A549 (cell line): ENCODE measurements around the gene GTF2H4. TPM values are rescaled to one million over a fixed set of nuclear protein-coding genes. Genes with fewer than 3 reads are reported as not detected.

ENCODE experiments used
- ATAC-seq, 2 experiments: fragments of 200-7000 bp in 1 of 2; fragments of >200 bp in 1 of 2; cut with Nextera tagmentation in 1 of 2; cut with Tn5 transposase in 1 of 2; 3 replicates each; pipeline versions ENCODE4 v1.8.0 to v1.9.1; 2018 to 2020; ENCODE audit warnings: mild to moderate bottlenecking in 1 of 2, moderate library complexity in 1 of 2
- CTCF ChIA-PET: fragments of 300-600 bp; sonication (Branson Sonifier 250); formaldehyde crosslinking; extraction: SDS; loops from one replicate; lab custom pipeline; 2021; ENCODE audit warnings: antibody characterized with exemption, inconsistent platforms; lab: Yijun Ruan, JAX
- POLR2A ChIA-PET: fragments of 350-600 bp; formaldehyde crosslinking; extraction: SDS; loops from one replicate; lab custom pipeline; 2021; ENCODE audit warnings: antibody characterized with exemption, inconsistent platforms; lab: Yijun Ruan, JAX
- DNase-seq, 2 experiments: peaks; one replicate each; pipeline versions ENCODE4 v3.0.0 to v3.0.0-alpha.2; 2011 to 2016; ENCODE audit warnings: low read depth in 1 of 2, low spot score in 1 of 2
- FAIRE-seq: peaks from 2 replicates; lab custom pipeline; 2011; peaks lifted over from hg19 to GRCh38; lab: Jason Lieb, UNC
- H3K27ac ChIP-seq, 2 experiments: fragments of >200 bp; sonication (Bioruptor Twin); formaldehyde crosslinking; 3 replicates each; pipeline ENCODE4 v1.5.1; 2016 to 2017
- H3K4me1 ChIP-seq: fragments of >200 bp; sonication (Bioruptor Twin); formaldehyde crosslinking; 3 replicates; pipeline ENCODE4 v1.6.1; 2016
- H3K4me2 ChIP-seq: fragments of >200 bp; sonication (Bioruptor Twin); formaldehyde crosslinking; 3 replicates; pipeline ENCODE4 v1.6.1; 2016
- H3K4me3 ChIP-seq: fragments of >200 bp; sonication (Bioruptor Twin); formaldehyde crosslinking; 3 replicates; pipeline ENCODE4 v1.5.1; 2016
- H3K9me3 ChIP-seq: fragments of >200 bp; sonication (Bioruptor Twin); formaldehyde crosslinking; 3 replicates; pipeline ENCODE4 v1.6.1; 2016
- BHLHE40 ChIP-seq: IDR thresholded peaks from 2 replicates; pipeline ENCODE4 v1.6.1; 2012; ENCODE audit warnings: low read depth, low read length, inconsistent platforms
- CBX2 ChIP-seq: fragments of 200-600 bp; sonication (generic); IDR thresholded peaks from 2 replicates; pipeline ENCODE4 v1.6.1; 2016; ENCODE audit warnings: low read depth, mild to moderate bottlenecking, borderline replicate concordance
- CHD2 ChIP-seq: fragments of 150-350 bp; IDR thresholded peaks from 2 replicates; pipeline ENCODE4 v1.6.1; 2014; ENCODE audit warnings: low read length; ENCODE audit not compliant: partially characterized antibody
- EHF ChIP-seq: fragments of 250-450 bp; sonication (Bioruptor Pico); IDR thresholded peaks from 2 replicates; pipeline ENCODE4 v1.5.0; 2020; ENCODE audit warnings: mild to moderate bottlenecking
- FOSL2 ChIP-seq, 2 experiments: fragments of 450-650 bp in 1 of 2; fragments of >200 bp in 1 of 2; sonication (Bioruptor Twin) in 1 of 2; formaldehyde crosslinking; IDR thresholded peaks; 2 replicates each; pipeline versions ENCODE4 v1.5.0 to v1.6.1; 2016 to 2020; ENCODE audit warnings: mild to moderate bottlenecking in 1 of 2, moderate library complexity in 1 of 2
- HDAC2 ChIP-seq: fragments of 200-600 bp; sonication (generic); IDR thresholded peaks from 2 replicates; pipeline ENCODE4 v1.6.1; 2016
- HES2 ChIP-seq: fragments of >200 bp; sonication (Bioruptor Twin); formaldehyde crosslinking; IDR thresholded peaks from 2 replicates; pipeline ENCODE4 v1.6.1; 2016
- HEYL ChIP-seq: fragments of 250-450 bp; sonication (Bioruptor Pico); IDR thresholded peaks from 2 replicates; pipeline ENCODE4 v1.8.0; 2021; ENCODE audit warnings: mild to moderate bottlenecking, moderate library complexity
- HMGXB4 ChIP-seq: fragments of 250-450 bp; sonication (Bioruptor Pico); IDR thresholded peaks from 2 replicates; pipeline ENCODE4 v1.5.0; 2021; ENCODE audit warnings: mild to moderate bottlenecking, moderate library complexity, borderline replicate concordance
- HOXA7 ChIP-seq: fragments of 250-450 bp; sonication (Bioruptor Pico); IDR thresholded peaks from 2 replicates; pipeline ENCODE4 v1.5.0; 2020; ENCODE audit warnings: mild to moderate bottlenecking, moderate library complexity
- JUNB ChIP-seq: fragments of >200 bp; sonication (Bioruptor Twin); formaldehyde crosslinking; IDR thresholded peaks from 2 replicates; pipeline ENCODE4 v1.6.1; 2016
- KDM5A ChIP-seq: fragments of 200-600 bp; sonication (generic); IDR thresholded peaks from 2 replicates; pipeline ENCODE4 v1.6.1; 2016; ENCODE audit warnings: antibody characterized with exemption, mild to moderate bottlenecking
- MAFK ChIP-seq: fragments of 450-650 bp; IDR thresholded peaks from 2 replicates; pipeline ENCODE4 v1.6.1; 2014; ENCODE audit not compliant: partially characterized antibody
- MAZ ChIP-seq: fragments of 150-350 bp; IDR thresholded peaks from 2 replicates; pipeline ENCODE4 v1.6.1; 2014; ENCODE audit warnings: antibody characterized with exemption, low read depth, low read length, borderline replicate concordance
- MYC ChIP-seq: IDR thresholded peaks from 2 replicates; pipeline ENCODE4 v1.6.1; 2012; ENCODE audit warnings: mild to moderate bottlenecking, inconsistent platforms, low read length, improper control_type of control experiment, borderline replicate concordance
- NFE2L2 ChIP-seq: fragments of 150-350 bp; conservative IDR thresholded peaks from 2 replicates; pipeline ENCODE4 v1.6.1; 2014; ENCODE audit warnings: low read length
- NPAS2 ChIP-seq: fragments of 250-450 bp; sonication (Bioruptor Pico); IDR thresholded peaks from 2 replicates; pipeline ENCODE4 v1.8.0; 2022; ENCODE audit warnings: mild to moderate bottlenecking, moderate library complexity, borderline replicate concordance
- NR3C1 ChIP-seq: fragments of >200 bp; sonication (Bioruptor Twin); formaldehyde crosslinking; IDR thresholded peaks from 3 replicates; pipeline ENCODE4 v1.6.1; 2017
- POLR2AphosphoS2 ChIP-seq: conservative IDR thresholded peaks from 2 replicates; pipeline ENCODE4 v1.6.1; 2012; ENCODE audit warnings: low read length, improper control_type of control experiment, inconsistent platforms
- RCOR1 ChIP-seq: fragments of 150-350 bp; IDR thresholded peaks from 2 replicates; pipeline ENCODE4 v1.6.1; 2014; ENCODE audit warnings: antibody characterized with exemption, low read length, low read depth
- RFX5 ChIP-seq: fragments of 450-650 bp; IDR thresholded peaks from 2 replicates; pipeline ENCODE4 v1.7.1; 2014; ENCODE audit warnings: antibody characterized with exemption, mild to moderate bottlenecking, moderate library complexity
- SMC3 ChIP-seq: fragments of >200 bp; sonication (Bioruptor Twin); formaldehyde crosslinking; IDR thresholded peaks from 3 replicates; pipeline ENCODE4 v1.6.1; 2018; ENCODE audit warnings: inconsistent platforms
- TP53 ChIP-seq: fragments of 250-450 bp; sonication (Bioruptor Pico); IDR thresholded peaks from 2 replicates; pipeline ENCODE4 v1.5.0; 2021; ENCODE audit warnings: mild to moderate bottlenecking, moderate library complexity
- USF2 ChIP-seq: fragments of 450-650 bp; IDR thresholded peaks from 2 replicates; pipeline ENCODE4 v1.6.1; 2014; ENCODE audit warnings: antibody characterized with exemption
- ZC3H11A ChIP-seq: fragments of 450-650 bp; IDR thresholded peaks from 2 replicates; pipeline ENCODE4 v1.6.1; 2014; ENCODE audit warnings: antibody characterized with exemption, mild to moderate bottlenecking
- ZNF302 ChIP-seq: fragments of 250-450 bp; sonication (Bioruptor Pico); IDR thresholded peaks from 2 replicates; pipeline ENCODE4 v1.9.0; 2021; ENCODE audit warnings: inconsistent platforms, mild to moderate bottlenecking, moderate library complexity
- WGBS: methylation state at CpG from one replicate; pipeline ENCODE4 v1.1.6; 2017; ENCODE audit errors: missing lambda C conversion rate; 5-methylcytosine and 5-hydroxymethylcytosine counted together
- polyA plus RNA-seq, 4 experiments: library from polyadenylated mRNA; depleted of rRNA in 3 of 4; stranded (reverse); fragments of >200 nt; fragmentation: RNase III in 1 of 4; extraction: RNeasy Plus Mini Kit Qiagen cat#74134 plus additional on column Dnase treatment in 1 of 4; gene quantifications; 2 replicates in 3 of 4; 3 replicates in 1 of 4; pipeline ENCODE4 v1.2.3, GENCODE V29; 2011 to 2017
- TF ChIP-seq, protein P1 (sequence below): IDR thresholded peaks from 2 replicates; pipeline ENCODE4 v1.6.1; 2012; ENCODE audit warnings: low read depth, borderline replicate concordance
- TF ChIP-seq, protein P2 (sequence below): fragments of 200-600 bp; sonication (generic); IDR thresholded peaks from 2 replicates; pipeline ENCODE4 v1.6.1; 2016; ENCODE audit warnings: antibody characterized with exemption, mild to moderate bottlenecking, moderate library complexity

The GTF2H4 gene
- polyA plus RNA-seq, 2 of the 4 experiments (the other 2 are of a cell fraction): 19.7 to 24.1 TPM

DNA sequence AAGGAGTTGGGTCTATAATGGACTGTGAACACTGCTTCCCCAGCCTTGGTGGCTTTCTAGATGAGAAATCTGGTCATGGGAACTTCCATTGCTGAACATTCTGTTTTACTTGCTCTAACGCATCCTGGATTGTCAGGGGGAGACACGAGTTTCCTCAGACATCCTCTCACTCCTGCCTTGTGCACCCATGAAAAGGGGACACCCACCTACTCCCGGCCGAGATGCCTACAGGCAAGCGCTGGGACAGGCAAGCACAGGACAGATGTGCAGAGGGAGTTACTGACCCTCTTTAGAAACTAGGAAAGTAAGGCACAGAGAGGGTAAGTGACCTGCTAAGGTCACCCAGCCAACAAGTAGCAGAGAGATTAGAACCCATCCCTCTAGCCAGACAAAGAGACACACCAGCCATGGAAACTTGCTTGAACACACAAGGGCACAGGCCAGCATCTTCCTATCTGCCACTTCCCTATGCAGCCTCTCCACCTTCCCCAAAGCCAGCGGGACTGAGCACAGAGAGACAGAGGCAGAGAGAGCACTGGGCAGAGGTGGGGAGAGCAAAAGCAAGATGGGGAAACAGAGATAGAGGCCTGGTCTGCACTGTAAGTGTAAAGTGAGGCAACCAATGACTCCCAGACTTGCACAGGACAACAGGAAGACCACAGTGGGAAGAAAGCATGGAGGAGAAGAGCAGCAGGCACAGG, 24.8 kb downstream of the GTF2H4 start:
- FAIRE-seq (no peak), ATAC-seq (no peak), DNase-seq (no peak)
- Histone ChIP-seq H3K4me3 (no peak overlapping the region), H3K9me3 (peaks cover 13% of the 10 kb centered on the region), H3K27ac (no peak overlapping the region; a peak in 1 of 6 replicates), H3K4me2 (peak overlapping the region; percentile 30; the same call in 1 of the 3 replicates), H3K4me1 (peaks cover 11% of the 10 kb centered on the region)
- TF ChIP-seq MAFK (no peak), ZC3H11A (no peak), TP53 (CRISPR knock-in tag) (no peak), RFX5 (no peak), EHF (CRISPR knock-in tag) (no peak), RCOR1 (no peak), HES2 (no peak), ZNF302 (CRISPR knock-in tag) (no peak), POLR2AphosphoS2 (no peak), HEYL (CRISPR knock-in tag) (no peak), CBX2 (no peak), FOSL2 (IDR thresholded peaks at IDR 0.05) (no peak), FOSL2 (CRISPR knock-in tag; IDR thresholded peaks at IDR 0.05) (no peak), JUNB (no peak), NFE2L2 (no peak), HDAC2 (no peak), KDM5A (no peak)
- TF ChIP-seq, protein P1, sequence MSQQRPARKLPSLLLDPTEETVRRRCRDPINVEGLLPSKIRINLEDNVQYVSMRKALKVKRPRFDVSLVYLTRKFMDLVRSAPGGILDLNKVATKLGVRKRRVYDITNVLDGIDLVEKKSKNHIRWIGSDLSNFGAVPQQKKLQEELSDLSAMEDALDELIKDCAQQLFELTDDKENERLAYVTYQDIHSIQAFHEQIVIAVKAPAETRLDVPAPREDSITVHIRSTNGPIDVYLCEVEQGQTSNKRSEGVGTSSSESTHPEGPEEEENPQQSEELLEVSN: no peak
- TF ChIP-seq, protein P2, sequence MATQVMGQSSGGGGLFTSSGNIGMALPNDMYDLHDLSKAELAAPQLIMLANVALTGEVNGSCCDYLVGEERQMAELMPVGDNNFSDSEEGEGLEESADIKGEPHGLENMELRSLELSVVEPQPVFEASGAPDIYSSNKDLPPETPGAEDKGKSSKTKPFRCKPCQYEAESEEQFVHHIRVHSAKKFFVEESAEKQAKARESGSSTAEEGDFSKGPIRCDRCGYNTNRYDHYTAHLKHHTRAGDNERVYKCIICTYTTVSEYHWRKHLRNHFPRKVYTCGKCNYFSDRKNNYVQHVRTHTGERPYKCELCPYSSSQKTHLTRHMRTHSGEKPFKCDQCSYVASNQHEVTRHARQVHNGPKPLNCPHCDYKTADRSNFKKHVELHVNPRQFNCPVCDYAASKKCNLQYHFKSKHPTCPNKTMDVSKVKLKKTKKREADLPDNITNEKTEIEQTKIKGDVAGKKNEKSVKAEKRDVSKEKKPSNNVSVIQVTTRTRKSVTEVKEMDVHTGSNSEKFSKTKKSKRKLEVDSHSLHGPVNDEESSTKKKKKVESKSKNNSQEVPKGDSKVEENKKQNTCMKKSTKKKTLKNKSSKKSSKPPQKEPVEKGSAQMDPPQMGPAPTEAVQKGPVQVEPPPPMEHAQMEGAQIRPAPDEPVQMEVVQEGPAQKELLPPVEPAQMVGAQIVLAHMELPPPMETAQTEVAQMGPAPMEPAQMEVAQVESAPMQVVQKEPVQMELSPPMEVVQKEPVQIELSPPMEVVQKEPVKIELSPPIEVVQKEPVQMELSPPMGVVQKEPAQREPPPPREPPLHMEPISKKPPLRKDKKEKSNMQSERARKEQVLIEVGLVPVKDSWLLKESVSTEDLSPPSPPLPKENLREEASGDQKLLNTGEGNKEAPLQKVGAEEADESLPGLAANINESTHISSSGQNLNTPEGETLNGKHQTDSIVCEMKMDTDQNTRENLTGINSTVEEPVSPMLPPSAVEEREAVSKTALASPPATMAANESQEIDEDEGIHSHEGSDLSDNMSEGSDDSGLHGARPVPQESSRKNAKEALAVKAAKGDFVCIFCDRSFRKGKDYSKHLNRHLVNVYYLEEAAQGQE: no peak
- ChIA-PET CTCF (no interaction called here), POLR2A (no interaction called here)
- 78% methylated on average over 6 of the region's 6 CpGs for WGBS

GRCh38 chr6:30935018-30935417, 27.0 kb downstream of the GTF2H4 start:
- Histone ChIP-seq H3K4me1 (peaks cover 11% of the 10 kb centered on the region), H3K4me3 (no peak overlapping the region), H3K4me2 (no peak overlapping the region), H3K9me3 (no peaks in the 10 kb centered on the region), H3K27ac (no peak overlapping the region)
- no peak for ATAC-seq
- WGBS: 18% methylated on average over 3 of the region's 3 CpGs
- ChIA-PET CTCF (interaction anchor here (0.9 to 2.2 kb wide), 4 partner anchors 10 to 145 kb away, joined by 3 to 11 read pairs (median 5); partner anchors contain the start of gene VARS2), POLR2A (no interaction called here)
- TF ChIP-seq MAZ (no peak), BHLHE40 (no peak), USF2 (no peak), NR3C1 (no peak), TP53 (CRISPR knock-in tag) (no peak), CBX2 (no peak), MYC (no peak), ZC3H11A (no peak), SMC3 (no peak), CHD2 (no peak), HOXA7 (CRISPR knock-in tag) (no peak), NPAS2 (no peak), HMGXB4 (no peak), RFX5 (no peak)
- TF ChIP-seq, protein P1: no peak
- FAIRE-seq: no peak
- DNase-seq: no peak
